Activated CD8-positive, alpha-beta memory T cell treated with anti-CD3 and anti-CD28 coated beads for 36 hours (primary cell): Measurements from ENCODE around the gene SERPINF2. TPM values are rescaled to one million over a fixed set of nuclear protein-coding genes. Genes with fewer than 3 reads are reported as not detected.

Experiments used
- CTCF ChIA-PET: fragments of 350-600 bp; sonication (Branson Sonifier 250); formaldehyde crosslinking; loops from one replicate; lab custom pipeline; 2021; ENCODE audit warnings: antibody characterized with exemption; lab: Charles Lee
- POLR2A ChIA-PET: fragments of 350-600 bp; sonication (Branson Sonifier 250); formaldehyde crosslinking; loops from one replicate; lab custom pipeline; 2021; ENCODE audit warnings: antibody characterized with exemption; lab: Charles Lee
- total RNA-seq, 2 experiments: library from RNA; stranded (reverse); gene quantifications; one replicate each; pipeline ENCODE4 v1.2.3, GENCODE V29; 2021

Gene SERPINF2
- total RNA-seq, 2 experiments from 2014 or later, result 0.19 to 0.21 TPM

DNA sequence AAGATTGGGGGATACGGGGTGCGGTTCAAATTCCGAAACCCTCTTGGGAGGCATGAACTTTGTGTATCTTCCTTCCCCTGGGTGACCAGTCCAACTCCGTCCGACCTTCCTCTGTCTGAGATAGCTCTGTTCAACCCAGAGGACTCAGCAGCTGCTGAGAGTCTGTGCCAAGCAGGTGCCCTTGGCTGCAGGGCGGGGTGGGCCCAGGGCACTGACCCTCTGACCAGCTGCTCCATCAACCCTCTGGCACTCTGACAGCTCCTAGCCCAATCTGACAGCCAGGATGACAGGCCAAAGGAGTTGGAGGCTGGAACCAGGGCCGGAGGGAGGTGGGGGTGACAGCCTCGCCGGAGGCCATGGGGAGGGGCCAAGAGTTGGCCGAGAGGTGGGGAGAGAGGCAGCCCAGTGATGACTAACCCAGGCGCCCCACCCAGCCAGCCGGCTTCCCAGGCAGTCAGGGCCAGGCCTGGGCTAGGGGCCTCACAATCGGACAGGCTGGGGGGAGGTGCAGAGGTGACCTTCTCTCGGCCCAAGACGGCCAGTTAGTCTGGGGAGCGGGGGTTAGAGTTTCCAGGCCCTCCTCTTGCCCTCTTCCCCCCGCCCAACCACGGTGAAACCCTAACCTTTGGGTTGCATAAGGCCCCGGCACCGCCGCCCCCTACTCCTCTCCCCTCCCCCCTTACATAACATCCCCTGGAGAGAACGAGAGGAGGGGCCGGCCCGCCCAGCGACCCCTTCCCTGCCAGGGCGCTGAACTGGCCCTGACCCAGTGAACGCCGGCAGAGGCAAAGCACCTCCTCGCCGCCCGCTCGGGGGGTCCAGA is 27.5 kb upstream of the SERPINF2 start:
- ChIA-PET CTCF (interaction anchor here (1.0 kb wide), 1 partner anchor 517 kb away, joined by 3 read pairs; no protein-coding TSS in a partner anchor), POLR2A (interaction anchor here (1.0 kb wide), 1 partner anchor 338 kb away, joined by 5 read pairs; no protein-coding TSS in a partner anchor)

- POLR2A ChIA-PET, result interaction anchor here (1.0 kb wide), 1 partner anchor 338 kb away, joined by 5 read pairs; no protein-coding TSS in a partner anchor
- CTCF ChIA-PET, result interaction anchor here (1.0 to 1.2 kb wide), 2 partner anchors 15 to 517 kb away, joined by 3 read pairs; no protein-coding TSS in a partner anchor
These were observed 26.9 kb upstream of the SERPINF2 start for GRCh38 chr17:1715803-1716075.

DNA sequence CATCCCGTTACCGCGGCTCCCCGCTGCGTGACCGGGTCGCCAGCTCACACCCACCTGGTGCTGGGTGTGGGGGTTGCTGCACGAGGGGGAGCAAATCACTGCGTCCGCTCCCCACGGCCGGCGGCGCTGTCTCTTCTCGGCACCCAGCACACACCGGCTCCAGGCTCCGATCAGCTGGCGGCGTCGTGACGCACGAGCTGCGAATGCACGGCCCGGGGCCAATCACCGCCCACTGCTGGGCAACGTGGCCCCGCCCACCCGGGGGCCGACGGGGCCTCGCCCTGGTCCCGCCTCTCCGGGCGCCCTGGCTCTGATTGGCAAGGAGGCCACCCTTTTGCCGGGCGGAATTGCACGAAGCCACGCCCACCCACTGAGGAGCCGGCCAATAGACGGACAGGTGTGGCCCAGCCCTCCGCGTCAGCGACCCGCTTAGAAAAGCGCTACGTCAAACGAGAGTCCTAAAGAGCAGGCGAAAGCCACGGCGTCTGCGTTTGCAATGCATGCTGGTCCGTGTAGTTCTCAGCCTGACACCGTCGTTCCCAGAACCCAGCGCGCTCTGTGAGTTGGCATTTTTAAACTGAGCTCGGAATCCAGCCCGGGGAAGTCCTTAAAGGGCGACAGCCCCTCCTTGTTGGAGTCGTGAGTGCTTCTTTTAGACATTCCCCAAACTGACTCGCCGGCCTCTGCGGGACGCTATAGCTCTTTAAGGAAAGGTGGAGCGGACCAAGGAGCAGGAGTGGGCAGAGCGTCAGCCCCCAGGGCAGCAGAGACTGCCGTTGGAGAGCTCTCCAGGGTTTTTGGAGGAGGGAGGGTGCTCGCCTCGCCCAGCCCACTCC is 26.4 kb upstream of the SERPINF2 start:
- ChIA-PET CTCF (interaction anchor here (0.8 to 1.5 kb wide), 10 partner anchors 10 to 529 kb away, joined by 3 to 8 read pairs (median 3); no protein-coding TSS in a partner anchor), POLR2A (interaction anchor here (0.6 to 1.4 kb wide), 6 partner anchors 9 to 683 kb away, joined by 3 to 7 read pairs (median 4); partner anchors contain the start of genes RILP and WDR81)

GRCh38 chr17:1716912-1717695 is 25.6 kb upstream of the SERPINF2 start:
- CTCF ChIA-PET, result interaction anchor here (0.8 to 1.5 kb wide), 9 partner anchors 10 to 528 kb away, joined by 3 to 8 read pairs (median 3); no protein-coding TSS in a partner anchor

DNA sequence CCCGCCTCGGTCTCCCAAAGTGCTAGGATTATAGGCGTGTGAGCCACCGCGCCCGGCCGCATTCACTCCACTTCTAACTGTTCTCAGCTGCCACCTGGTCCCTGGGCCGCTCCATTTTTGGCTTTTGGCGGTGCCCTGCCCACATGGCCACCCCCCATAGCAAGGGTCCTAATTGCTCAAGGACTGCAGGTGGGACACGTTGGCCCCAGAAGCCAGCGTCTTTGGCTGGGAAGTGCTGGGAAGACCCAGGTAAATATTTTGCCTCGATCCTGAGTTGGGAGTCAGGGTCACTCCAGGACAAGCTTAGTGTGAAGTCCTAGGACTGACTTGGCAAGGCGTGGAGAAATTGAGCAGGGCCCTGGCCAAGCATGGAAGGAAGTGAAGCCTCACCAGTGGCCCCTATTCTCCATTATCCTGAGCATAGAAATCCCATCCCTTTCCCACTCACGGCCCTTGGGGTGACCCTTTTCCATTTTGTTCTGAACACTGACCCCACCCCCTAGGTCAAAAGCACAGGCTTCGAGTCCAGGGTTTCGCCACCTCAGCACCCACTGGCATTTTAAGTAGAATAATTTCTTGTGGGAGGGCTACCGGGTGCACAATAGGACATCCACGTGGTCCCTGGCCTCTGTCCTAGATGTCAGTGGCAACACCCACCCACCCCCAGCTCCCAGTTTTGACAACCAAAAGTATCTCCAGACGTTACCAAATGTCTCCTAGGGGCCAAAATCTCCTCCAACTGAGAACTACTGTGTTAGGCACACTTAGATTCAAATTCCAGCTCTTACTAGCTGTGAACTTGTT is 24.1 kb upstream of the SERPINF2 start:
- CTCF ChIA-PET, result interaction anchor here (1.5 kb wide), 1 partner anchor 54 kb away, joined by 3 read pairs; no protein-coding TSS in a partner anchor
- POLR2A ChIA-PET, result interaction anchor here (0.7 kb wide), 1 partner anchor 155 kb away, joined by 3 read pairs; no protein-coding TSS in a partner anchor

More at GRCh38 chr17:1716912-1717695, 25.6 kb upstream of the SERPINF2 start:
- POLR2A ChIA-PET, result interaction anchor here (0.6 to 1.4 kb wide), 5 partner anchors 8 to 682 kb away, joined by 3 to 7 read pairs (median 4); partner anchors contain the start of genes RILP and WDR81

- ChIA-PET CTCF (interaction anchor here (0.6 to 1.9 kb wide), 12 partner anchors 11 to 861 kb away, joined by 3 to 9 read pairs (median 5); no protein-coding TSS in a partner anchor), POLR2A (interaction anchor here (0.6 kb wide), 1 partner anchor 49 kb away, joined by 5 read pairs; no protein-coding TSS in a partner anchor)
These were observed 21.8 kb upstream of the SERPINF2 start for GRCh38 chr17:1720856-1721386.

- CTCF ChIA-PET, result interaction anchor here (0.6 to 1.9 kb wide), 10 partner anchors 10 to 1327 kb away, joined by 3 to 9 read pairs (median 4); no protein-coding TSS in a partner anchor
These were observed 20.6 kb upstream of the SERPINF2 start for GRCh38 chr17:1722022-1722421.

DNA sequence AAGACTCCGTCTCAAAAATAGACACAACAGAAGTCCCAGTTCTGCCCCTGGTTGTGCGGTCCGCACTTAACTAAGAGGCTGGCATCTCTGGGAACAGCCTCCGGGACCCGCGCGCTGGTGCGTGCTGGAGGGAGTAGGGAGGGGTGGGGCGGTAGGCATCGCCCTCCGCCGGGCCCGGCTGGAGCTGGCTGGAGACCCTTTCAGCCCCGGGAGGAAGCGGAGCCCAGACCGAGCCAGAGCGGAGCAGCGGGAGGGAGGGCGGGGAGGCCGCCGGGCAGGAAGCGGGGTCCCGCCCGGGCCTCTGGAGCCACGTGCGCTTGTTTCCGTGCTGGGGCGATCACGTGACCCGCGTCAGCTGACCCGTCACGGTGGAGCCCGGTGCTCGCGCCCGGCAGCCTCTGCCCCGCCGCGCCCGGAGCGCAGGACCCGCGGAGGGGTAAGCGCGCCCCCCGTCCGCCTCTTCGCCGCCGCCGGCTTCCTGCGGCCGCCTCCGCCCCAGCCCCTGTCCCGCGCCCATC is 18.3 kb upstream of the SERPINF2 start, which contains the start of gene WDR81:
Gene WDR81, plus strand, starts transcription at position 354 of the 518 bp plus-strand sequence. CDS start 256 bp downstream, outside the sequence.
- CTCF ChIA-PET, result interaction anchor here (1.3 to 1.5 kb wide), 2 partner anchors 7 to 75 kb away, joined by 3 read pairs; partner anchors contain the start of gene RILP
- POLR2A ChIA-PET, result interaction anchor here (2.1 kb wide), 1 partner anchor 8 kb away, joined by 6 read pairs; no protein-coding TSS in a partner anchor

More at GRCh38 chr17:1722022-1722421, 20.6 kb upstream of the SERPINF2 start:
- POLR2A ChIA-PET, result interaction anchor here (1.5 kb wide), 1 partner anchor 48 kb away, joined by 3 read pairs; no protein-coding TSS in a partner anchor

GRCh38 chr17:1724869-1725641 is 17.6 kb upstream of the SERPINF2 start:
- CTCF ChIA-PET, result interaction anchor here (0.5 to 1.5 kb wide), 2 partner anchors 60 to 76 kb away, joined by 3 to 4 read pairs; partner anchors contain the start of gene RILP
- POLR2A ChIA-PET, result interaction anchor here (2.1 kb wide), 1 partner anchor 9 kb away, joined by 6 read pairs; no protein-coding TSS in a partner anchor

GRCh38 chr17:1725642-1726511 is 16.8 kb upstream of the SERPINF2 start:
- POLR2A ChIA-PET, result interaction anchor here (0.5 to 2.1 kb wide), 2 partner anchors 9 to 64 kb away, joined by 6 to 8 read pairs; no protein-coding TSS in a partner anchor

DNA sequence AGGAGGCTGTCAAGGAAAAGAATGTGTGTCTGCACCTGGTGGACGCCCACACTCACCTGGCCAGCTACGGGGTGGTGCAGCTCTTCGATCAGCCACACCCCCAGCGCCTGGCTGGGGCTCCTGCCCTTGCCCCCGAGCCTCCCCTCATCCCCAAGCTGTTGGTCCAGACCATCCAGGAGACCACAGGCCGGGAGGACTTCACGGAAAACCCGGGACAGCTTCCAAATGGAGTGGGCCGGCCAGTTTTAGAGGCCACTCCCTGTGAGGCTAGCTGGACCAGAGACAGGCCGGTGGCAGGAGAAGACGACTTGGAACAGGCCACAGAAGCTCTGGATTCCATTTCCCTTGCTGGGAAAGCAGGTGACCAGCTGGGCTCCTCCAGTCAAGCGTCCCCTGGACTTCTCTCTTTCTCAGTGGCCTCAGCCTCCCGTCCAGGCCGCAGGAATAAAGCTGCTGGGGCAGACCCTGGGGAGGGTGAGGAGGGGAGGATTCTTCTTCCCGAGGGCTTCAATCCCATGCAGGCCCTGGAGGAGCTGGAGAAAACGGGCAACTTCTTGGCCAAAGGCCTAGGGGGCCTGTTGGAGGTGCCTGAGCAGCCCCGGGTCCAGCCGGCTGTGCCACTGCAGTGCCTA is 15.9 kb upstream of the SERPINF2 start:
- POLR2A ChIA-PET, result no interaction called here
- CTCF ChIA-PET, result interaction anchor here (1.5 kb wide), 1 partner anchor 10 kb away, joined by 4 read pairs; no protein-coding TSS in a partner anchor

More at GRCh38 chr17:1725642-1726511, 16.8 kb upstream of the SERPINF2 start:
- CTCF ChIA-PET, result no interaction called here

DNA sequence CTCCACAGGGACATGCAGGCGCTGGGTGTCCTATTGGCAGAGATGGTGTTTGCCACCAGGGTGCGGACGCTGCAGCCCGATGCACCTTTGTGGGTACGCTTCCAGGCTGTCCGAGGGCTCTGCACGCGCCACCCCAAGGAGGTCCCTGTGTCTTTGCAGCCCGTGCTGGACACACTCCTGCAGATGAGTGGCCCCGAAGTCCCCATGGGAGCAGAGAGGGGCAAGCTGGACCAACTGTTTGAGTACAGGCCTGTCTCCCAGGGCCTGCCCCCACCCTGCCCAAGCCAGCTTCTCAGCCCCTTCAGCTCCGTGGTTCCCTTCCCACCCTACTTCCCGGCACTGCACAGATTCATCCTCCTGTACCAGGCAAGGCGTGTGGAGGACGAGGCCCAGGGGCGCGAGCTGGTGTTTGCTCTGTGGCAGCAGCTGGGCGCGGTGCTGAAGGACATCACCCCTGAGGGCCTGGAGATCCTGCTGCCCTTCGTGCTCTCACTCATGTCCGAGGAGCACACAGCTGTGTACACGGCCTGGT is 15.3 kb upstream of the SERPINF2 start:
- POLR2A ChIA-PET, result interaction anchor here (0.6 to 0.9 kb wide), 2 partner anchors 11 to 88 kb away, joined by 3 read pairs; no protein-coding TSS in a partner anchor

GRCh38 chr17:1727876-1728630 is 14.6 kb upstream of the SERPINF2 start:
- ChIA-PET POLR2A (interaction anchor here (0.6 to 0.9 kb wide), 2 partner anchors 12 to 87 kb away, joined by 3 read pairs; no protein-coding TSS in a partner anchor), CTCF (interaction anchor here (1.5 kb wide), 1 partner anchor 11 kb away, joined by 4 read pairs; no protein-coding TSS in a partner anchor)

More for the DNA sequence above, 15.3 kb upstream of the SERPINF2 start:
- CTCF ChIA-PET, result interaction anchor here (1.5 kb wide), 1 partner anchor 11 kb away, joined by 4 read pairs; no protein-coding TSS in a partner anchor
